Small intestine (tissue), 7 donors: ENCODE measurements around the gene NGB. TPM values are rescaled to one million over a fixed set of nuclear protein-coding genes. Genes with fewer than 3 reads are reported as not detected.

Source experiments
- DNase-seq, 2 donors: peaks; one replicate each; pipeline versions ENCODE4 v3.0.0 to v3.0.0-alpha.2; 2013
- FAIRE-seq: peaks from 2 replicates; lab custom pipeline; 2012; peaks lifted over from hg19 to GRCh38; lab: Jason Lieb, UNC
- H3K27ac ChIP-seq, 3 donors: one replicate each; pipeline ENCODE4 v1.5.1; 2013; ENCODE audit warnings: low read length in 2 of 3, mild to moderate bottlenecking in 2 of 3, control low read depth in 1 of 3, inconsistent platforms in 1 of 3, low read depth in 1 of 3, moderate library complexity in 1 of 3
- H3K27me3 ChIP-seq, 3 donors: one replicate each; pipeline ENCODE4 v1.6.1; 2013; ENCODE audit warnings: low read length in 3 of 3, inconsistent platforms in 1 of 3; ENCODE audit not compliant: control insufficient read depth in 3 of 3, insufficient read depth in 3 of 3
- H3K36me3 ChIP-seq, 3 donors: one replicate each; pipeline ENCODE4 v1.6.1; 2013; ENCODE audit warnings: low read length in 3 of 3, inconsistent platforms in 1 of 3, low read depth in 1 of 3, mild to moderate bottlenecking in 1 of 3, moderate library complexity in 1 of 3; ENCODE audit not compliant: control insufficient read depth in 3 of 3, insufficient read depth in 2 of 3
- H3K4me1 ChIP-seq, 3 donors: one replicate each; pipeline ENCODE4 v1.6.1; 2013; ENCODE audit warnings: low read length in 2 of 3, inconsistent platforms in 1 of 3, low read depth in 1 of 3, mild to moderate bottlenecking in 1 of 3, moderate library complexity in 1 of 3; ENCODE audit not compliant: control insufficient read depth in 3 of 3, insufficient read depth in 2 of 3
- H3K4me3 ChIP-seq, 3 donors: one replicate each; pipeline ENCODE4 v1.5.1; 2013; ENCODE audit warnings: low read length in 3 of 3, control low read depth in 1 of 3, inconsistent platforms in 1 of 3, low read depth in 1 of 3, mild to moderate bottlenecking in 1 of 3, moderate library complexity in 1 of 3
- H3K9me3 ChIP-seq, 2 donors: one replicate each; pipeline ENCODE4 v1.6.1; 2013; ENCODE audit warnings: low read depth in 1 of 2, low read length in 1 of 2; ENCODE audit not compliant: control insufficient read depth in 2 of 2, insufficient read depth in 1 of 2
- WGBS, 3 donors: extraction: QIAGEN DNeasy Blood & Tissue Kit; methylation state at CpG; one replicate each; pipeline ENCODE4 v1.1.7; 2013; 5-methylcytosine and 5-hydroxymethylcytosine counted together
- polyA plus RNA-seq, 4 donors: library from polyadenylated mRNA; stranded (reverse) in 3 of 4; unstranded in 1 of 4; fragments of 200-250 nt in 3 of 4; fragments of 120-200 nt in 1 of 4; gene quantifications; one replicate each; pipeline versions ENCODE4 v1.2.1 to v1.2.3, GENCODE V29; 2013
- donor health status: healthy with polysubstance abuse.
- donor health status: control.
- donor health status: control.
- donor health status: Bipolar disorder and iron deficiency.
- donor health status: healthy.

The NGB gene
- polyA plus RNA-seq, 4 donors, result 0.09 to 0.81 TPM; not detected in 2

DNA sequence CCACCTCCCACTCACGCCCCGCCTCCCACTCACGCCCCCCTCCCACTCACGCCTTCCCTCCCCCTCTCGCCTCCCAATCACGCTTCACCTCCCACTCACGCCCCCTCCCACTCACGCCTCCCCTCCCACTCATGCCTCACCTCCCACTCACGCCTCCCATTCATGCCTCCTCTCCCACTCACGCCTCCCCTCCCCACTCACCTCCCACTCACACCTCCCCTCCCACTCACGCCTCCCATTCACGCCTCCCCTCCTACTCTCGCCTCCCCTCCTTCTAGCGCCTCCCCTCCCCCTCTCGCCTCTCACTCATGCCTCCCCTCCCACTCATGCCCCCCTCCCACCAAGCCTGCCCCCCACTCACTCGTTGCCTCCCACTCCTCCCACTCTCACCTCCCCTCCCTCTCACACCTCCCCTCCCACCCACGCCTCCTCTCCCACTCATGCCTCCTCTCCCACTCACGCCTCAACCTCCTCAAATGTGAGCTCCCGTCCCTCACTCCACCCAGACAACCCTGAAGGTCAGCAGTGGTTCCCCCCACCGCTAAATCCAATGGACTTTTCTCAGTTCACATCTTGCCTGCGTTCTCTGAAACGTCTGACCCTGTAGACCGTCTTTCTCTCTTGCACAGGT, 49.6 kb downstream of the NGB start:
- 66 to 67% (median 67%) methylated on average over 16 to 23 of the region's 23 CpGs for WGBS, 3 donors
- Histone ChIP-seq H3K4me3 (no peak overlapping the region), H3K4me1 (no peaks in the 10 kb centered on the region), H3K27ac (no peak overlapping the region), H3K9me3 (no peaks in the 10 kb centered on the region), H3K27me3 (peaks cover 0 to 6% (median 0%) of the 10 kb centered on the region in 3 donors), H3K36me3 (peaks cover 0 to 3% (median 0%) of the 10 kb centered on the region in 3 donors)
- FAIRE-seq (no peak), DNase-seq (no peak)

DNA sequence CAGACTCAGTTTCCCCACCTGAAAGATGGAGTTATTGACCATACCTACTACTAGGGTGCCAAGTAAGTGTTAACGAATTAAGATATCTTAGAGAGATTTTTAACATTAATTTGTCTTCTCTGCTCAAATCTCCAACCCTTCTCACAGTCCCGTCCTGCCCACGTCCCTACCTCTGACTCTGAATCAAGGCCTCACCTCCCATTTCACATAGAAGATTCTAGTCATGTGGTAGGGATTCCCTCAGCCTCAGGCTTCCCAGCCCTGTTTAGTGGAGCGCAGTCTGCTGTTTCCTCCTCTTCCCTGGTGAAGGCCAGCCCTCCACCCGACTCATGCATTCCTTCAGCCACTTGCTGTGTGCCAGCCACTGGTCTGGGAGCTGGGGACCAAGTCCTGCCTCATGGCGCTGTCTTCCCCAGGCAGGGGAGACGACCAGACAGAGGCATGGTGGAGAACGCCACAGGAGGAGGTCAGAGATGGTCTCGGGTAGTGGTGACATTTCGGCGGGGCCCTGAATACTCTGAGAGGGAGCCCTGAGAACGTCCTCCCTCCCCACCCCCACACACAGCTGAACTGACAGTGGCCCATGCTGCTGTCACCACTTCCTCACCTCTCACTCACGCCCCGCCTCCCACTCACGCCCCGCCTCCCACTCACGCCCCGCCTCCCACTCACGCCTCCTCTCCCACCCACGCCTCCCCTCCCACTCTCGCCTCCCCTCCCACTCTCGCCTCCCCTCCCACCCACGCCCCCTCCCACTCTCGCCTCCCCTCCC, 50.6 kb downstream of the NGB start:
- Histone ChIP-seq H3K27me3 (peaks cover 0 to 7% (median 0%) of the 10 kb centered on the region in 3 donors), H3K36me3 (no peaks in the 10 kb centered on the region), H3K4me1 (no peaks in the 10 kb centered on the region), H3K4me3 (no peak overlapping the region), H3K9me3 (no peaks in the 10 kb centered on the region), H3K27ac (no peak overlapping the region)
- DNase-seq, result no peak
- FAIRE-seq, result no peak
- 54 to 62% (median 55%) methylated on average over 11 to 18 of the region's 24 CpGs for WGBS, 3 donors

DNA sequence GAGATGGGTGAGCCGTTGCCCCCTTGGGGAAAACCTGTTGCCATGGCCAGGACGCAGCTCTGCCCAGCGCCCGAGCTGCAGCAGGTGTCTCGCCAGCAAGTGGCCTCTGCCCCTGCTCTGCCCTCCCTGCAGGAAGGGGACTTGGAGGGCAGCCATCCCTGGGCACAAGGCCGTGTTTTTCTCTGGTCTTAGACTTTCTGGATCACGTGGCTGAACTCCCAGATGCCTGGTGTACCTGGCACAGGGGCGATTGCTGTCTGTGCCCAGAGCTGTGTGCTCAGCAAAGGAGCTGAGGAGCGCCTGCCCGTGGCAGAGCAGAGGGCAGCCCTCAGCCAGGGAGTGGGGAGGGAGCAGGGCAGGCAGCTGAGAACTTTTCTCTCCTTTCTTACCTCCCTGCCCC, 51.4 kb downstream of the NGB start:
- Histone ChIP-seq H3K9me3 (no peaks in the 10 kb centered on the region), H3K4me1 (no peaks in the 10 kb centered on the region), H3K36me3 (no peaks in the 10 kb centered on the region), H3K27ac (no peak overlapping the region), H3K4me3 (no peak overlapping the region), H3K27me3 (peaks cover 0 to 7% (median 0%) of the 10 kb centered on the region in 3 donors)
- 10 to 58% (median 28%) methylated on average over 10 of the region's 10 CpGs for WGBS, 3 donors
- no peak for FAIRE-seq
- DNase-seq, result no peak

DNA sequence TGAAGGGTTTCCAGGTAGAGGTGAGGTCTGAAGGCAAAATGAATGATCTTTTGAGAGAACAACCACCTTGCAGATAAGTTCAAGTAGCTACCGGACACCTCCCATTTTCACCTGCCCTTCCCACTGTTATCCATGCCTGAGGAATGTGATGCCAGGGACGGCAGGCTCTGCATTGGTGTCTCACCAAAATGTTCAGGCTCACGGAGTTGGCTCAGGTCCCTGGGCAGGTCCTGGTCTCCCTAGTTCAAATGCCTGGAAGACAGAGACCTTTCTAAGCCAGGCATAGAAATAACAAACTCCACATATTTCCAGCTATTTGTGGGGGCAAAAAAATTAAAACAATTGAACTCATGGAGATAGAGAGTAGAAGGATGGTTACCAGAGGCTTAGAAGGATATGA, 53.5 kb downstream of the NGB start:
- Histone ChIP-seq H3K9me3 (no peaks in the 10 kb centered on the region), H3K4me1 (no peaks in the 10 kb centered on the region), H3K27me3 (peaks cover 0 to 10% (median 0%) of the 10 kb centered on the region in 3 donors), H3K27ac (no peak overlapping the region), H3K36me3 (peaks cover 0 to 3% (median 0%) of the 10 kb centered on the region in 3 donors), H3K4me3 (no peak overlapping the region)
- no peak for DNase-seq
- no peak for FAIRE-seq
- WGBS, 3 donors, result 51 to 66% (median 52%) methylated on average over 3 of the region's 3 CpGs

Other genes with a start within 250 kb of the NGB start
- gene IRF2BPL, start 242.5 kb downstream of the NGB start, polyA plus RNA-seq, result 10 to 100 TPM in 2 of 4 donors, 1 to 10 TPM in 2; 2.0 to 15.9 (median 8.8) TPM
- 10 to 100 TPM in 1 of 4 donors, 1 to 10 TPM in 3; 7.6 to 26.9 (median 8.8) TPM for gene CIPC, start 172.9 kb downstream of the NGB start, polyA plus RNA-seq
- gene ZDHHC22, start 129.4 kb downstream of the NGB start, polyA plus RNA-seq, result under 1 TPM in 2 of 4 donors, not detected in 2; 0.12 to 0.33 TPM
- 1 to 10 TPM in 2 of 4 donors, under 1 TPM in 1, not detected in 1; 0.27 to 9.4 (median 2.0) TPM for gene TMEM63C, start 89.4 kb downstream of the NGB start, polyA plus RNA-seq
- gene POMT2, start 49.7 kb upstream of the NGB start, polyA plus RNA-seq, result 10 to 100 TPM in 3 of 4 donors, 1 to 10 TPM in 1; 9.7 to 13.3 (median 10.7) TPM
- 10 to 100 TPM; 30.7 to 45.1 (median 37.2) TPM for gene GSTZ1, start 49.8 kb upstream of the NGB start, polyA plus RNA-seq
- 10 to 100 TPM in 1 of 4 donors, 1 to 10 TPM in 3; 1.9 to 14.0 (median 3.2) TPM for gene TMED8, start 105.9 kb upstream of the NGB start, polyA plus RNA-seq
- 1 to 10 TPM in 1 of 4 donors, under 1 TPM in 1, not detected in 2; 0.52 to 1.0 TPM for gene SAMD15, start 106.2 kb upstream of the NGB start, polyA plus RNA-seq
- under 1 TPM; 0.12 to 0.68 (median 0.36) TPM for gene NOXRED1, start 152.3 kb upstream of the NGB start, polyA plus RNA-seq
- 10 to 100 TPM in 3 of 4 donors, 1 to 10 TPM in 1; 9.5 to 27.3 (median 12.7) TPM for gene VIPAS39, start 186.4 kb upstream of the NGB start, polyA plus RNA-seq
- 100 to 1,000 TPM in 1 of 4 donors, 10 to 100 TPM in 3; 57.3 to 108 (median 85.8) TPM for gene AHSA1, start 186.9 kb upstream of the NGB start, polyA plus RNA-seq
- gene ISM2, start 227.6 kb upstream of the NGB start, polyA plus RNA-seq, result under 1 TPM in 2 of 4 donors, not detected in 2; 0.01 to 0.03 TPM